PC-9 (cell line): Measurements from ENCODE around the gene BTBD16.

Experiments
- EZH2 ChIP-seq: fragments of 200-600 bp; sonication (generic); IDR thresholded peaks from 2 replicates; pipeline ENCODE4 v1.8.0; 2017; ENCODE audit warnings: antibody characterized with exemption, low read depth
- TF ChIP-seq, protein P1 (sequence below): fragments of 200-600 bp; sonication (generic); conservative IDR thresholded peaks from 2 replicates; pipeline ENCODE4 v1.6.1; 2017; ENCODE audit warnings: mixed run types, antibody characterized with exemption, mild to moderate bottlenecking, moderate library complexity

DNA sequence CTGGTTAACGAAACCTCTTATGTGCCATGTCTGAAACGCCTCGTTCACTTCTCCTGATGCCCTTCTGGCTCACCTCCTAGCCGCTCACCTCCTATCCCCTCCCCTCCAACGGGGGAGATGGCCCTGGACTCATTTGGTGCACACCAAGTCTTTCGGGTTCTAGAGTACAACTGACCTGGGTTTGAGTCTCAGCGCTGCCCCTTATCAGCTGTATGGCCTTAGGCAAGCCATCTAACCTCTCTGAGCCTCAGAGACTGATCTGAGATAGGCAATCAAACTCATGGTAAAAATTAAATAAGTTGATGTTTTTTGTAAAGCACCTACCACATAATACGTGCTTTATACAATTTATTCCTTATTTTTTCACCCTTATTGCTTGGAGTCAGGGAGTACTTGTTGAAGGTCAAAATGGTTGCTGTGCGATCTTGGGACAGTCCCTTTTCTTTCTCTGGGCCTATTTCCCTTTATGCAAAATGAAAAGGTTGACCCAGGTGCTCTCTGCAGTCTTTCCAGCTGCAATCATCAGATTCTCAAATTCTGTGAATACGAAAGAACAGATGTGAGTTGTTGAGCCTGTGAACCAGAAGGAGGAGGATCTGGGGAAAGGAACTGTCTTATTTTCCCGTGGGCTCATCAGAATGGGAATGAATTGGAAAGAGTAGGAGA, 72.2 kb downstream of the BTBD16 start:
- no peak for TF ChIP-seq EZH2
- TF ChIP-seq, protein P1, sequence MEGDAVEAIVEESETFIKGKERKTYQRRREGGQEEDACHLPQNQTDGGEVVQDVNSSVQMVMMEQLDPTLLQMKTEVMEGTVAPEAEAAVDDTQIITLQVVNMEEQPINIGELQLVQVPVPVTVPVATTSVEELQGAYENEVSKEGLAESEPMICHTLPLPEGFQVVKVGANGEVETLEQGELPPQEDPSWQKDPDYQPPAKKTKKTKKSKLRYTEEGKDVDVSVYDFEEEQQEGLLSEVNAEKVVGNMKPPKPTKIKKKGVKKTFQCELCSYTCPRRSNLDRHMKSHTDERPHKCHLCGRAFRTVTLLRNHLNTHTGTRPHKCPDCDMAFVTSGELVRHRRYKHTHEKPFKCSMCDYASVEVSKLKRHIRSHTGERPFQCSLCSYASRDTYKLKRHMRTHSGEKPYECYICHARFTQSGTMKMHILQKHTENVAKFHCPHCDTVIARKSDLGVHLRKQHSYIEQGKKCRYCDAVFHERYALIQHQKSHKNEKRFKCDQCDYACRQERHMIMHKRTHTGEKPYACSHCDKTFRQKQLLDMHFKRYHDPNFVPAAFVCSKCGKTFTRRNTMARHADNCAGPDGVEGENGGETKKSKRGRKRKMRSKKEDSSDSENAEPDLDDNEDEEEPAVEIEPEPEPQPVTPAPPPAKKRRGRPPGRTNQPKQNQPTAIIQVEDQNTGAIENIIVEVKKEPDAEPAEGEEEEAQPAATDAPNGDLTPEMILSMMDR, result no peak
